HCT116 (cell line): ENCODE data around the gene ADIPOQ. TPM values are rescaled to one million over a fixed set of nuclear protein-coding genes. Genes with fewer than 3 reads are reported as not detected.

Experiments used
- ATAC-seq: fragments of 200-7000 bp; cut with Tn5 transposase; 2 replicates; pipeline ENCODE4 v1.9.1; 2020; ENCODE audit warnings: mild to moderate bottlenecking, moderate library complexity
- BruUV-seq: library from RNA; stranded (reverse); fragments of 400-500 nt; replicated peaks from 2 replicates; lab custom pipeline; 2021; lab: Mats Ljungman, UMichigan
- CTCF ChIA-PET: fragments of 300-600 bp; sonication (Branson Sonifier 250); formaldehyde crosslinking; loops from one replicate; lab custom pipeline; 2021; ENCODE audit warnings: antibody characterized with exemption; lab: Charles Lee
- POLR2A ChIA-PET: fragments of 300-600, 350-600 bp; sonication (Branson Sonifier 250); formaldehyde crosslinking; loops from one replicate; lab custom pipeline; 2021; ENCODE audit warnings: antibody characterized with exemption; lab: Charles Lee
- RAD21 ChIA-PET, 2 experiments: fragments of 300-600 bp; sonication (Branson Sonifier 250); formaldehyde crosslinking; loops; one replicate each; lab custom pipeline; 2023; ENCODE audit warnings: low total read pairs in 2 of 2; ENCODE audit not compliant: uncharacterized antibody in 2 of 2, unreplicated experiment in 2 of 2, low non-redundant PET in 1 of 2; lab: Charles Lee
- DNase-seq: peaks from one replicate; pipeline ENCODE4 v3.0.0-alpha.2; 2010; ENCODE audit warnings: low read depth, low spot score
- H2AFZ ChIP-seq: fragments of 200-600 bp; shearing (Covaris generic), sonication (generic); 2 replicates; pipeline ENCODE4 v1.6.1; 2017; ENCODE audit warnings: low read depth, mixed run types, mixed read lengths, antibody characterized with exemption, low read length; ENCODE audit not compliant: poor library complexity, severe bottlenecking
- H3K27ac ChIP-seq: 2 replicates; pipeline ENCODE4 v1.5.1; 2012; ENCODE audit warnings: low read depth, low read length
- H3K27me3 ChIP-seq: fragments of 200-600 bp; sonication (generic); 2 replicates; pipeline ENCODE4 v1.6.1; 2016; ENCODE audit warnings: mixed run types, low read length, mixed read lengths; ENCODE audit not compliant: insufficient read depth
- H3K36me3 ChIP-seq, 2 experiments: fragments of 200-500 bp in 1 of 2; fragments of 200-600 bp in 1 of 2; sonication (Bioruptor generic) in 1 of 2; sonication (generic) in 1 of 2; 2 replicates each; pipeline versions ENCODE4 v1.5.1 to v1.6.1; 2014 to 2016; ENCODE audit warnings: low read length in 2 of 2, inconsistent platforms in 1 of 2, mixed read lengths in 1 of 2, mixed run types in 1 of 2; ENCODE audit not compliant: insufficient read depth in 2 of 2, control insufficient read depth in 1 of 2
- H3K4me1 ChIP-seq, 2 experiments: fragments of 200-600 bp in 1 of 2; sonication (generic) in 1 of 2; 2 replicates each; pipeline versions ENCODE4 v1.5.1 to v1.6.1; 2012 to 2017; ENCODE audit warnings: low read length in 2 of 2, inconsistent platforms in 1 of 2, mild to moderate bottlenecking in 1 of 2, mixed read lengths in 1 of 2, mixed run types in 1 of 2, moderate library complexity in 1 of 2; ENCODE audit not compliant: insufficient read depth in 2 of 2, control insufficient read depth in 1 of 2
- H3K4me2 ChIP-seq: fragments of 200-600 bp; sonication (generic); 2 replicates; pipeline ENCODE4 v1.6.1; 2017; ENCODE audit warnings: mixed run types, low read length, mixed read lengths
- H3K4me3 ChIP-seq, 2 experiments: fragments of 200-600 bp in 1 of 2; sonication (generic) in 1 of 2; replicated peaks in 1 of 2; 2 replicates each; pipeline ENCODE4 v1.5.1; 2011 to 2016; ENCODE audit warnings: low read length in 2 of 2, control low read depth in 1 of 2, low read depth in 1 of 2, mild to moderate bottlenecking in 1 of 2, mixed read lengths in 1 of 2, mixed run types in 1 of 2
- H3K79me2 ChIP-seq: fragments of 200-600 bp; sonication (generic); 2 replicates; pipeline ENCODE4 v1.6.1; 2017; ENCODE audit warnings: mild to moderate bottlenecking, mixed run types, low read length, moderate library complexity, mixed read lengths; ENCODE audit not compliant: insufficient read depth
- H3K9ac ChIP-seq: fragments of 200-600 bp; sonication (generic); 2 replicates; pipeline ENCODE4 v1.6.1; 2016; ENCODE audit warnings: low read length, mixed read lengths
- H3K9me2 ChIP-seq: fragments of 200-600 bp; sonication (generic), shearing (Covaris generic); 2 replicates; pipeline ENCODE4 v1.6.1; 2017; ENCODE audit warnings: mixed run types, mild to moderate bottlenecking, moderate library complexity; ENCODE audit not compliant: insufficient read depth
- H3K9me3 ChIP-seq, 2 experiments: fragments of 200-500 bp in 1 of 2; fragments of 200-600 bp in 1 of 2; sonication (Bioruptor generic) in 1 of 2; sonication (generic) in 1 of 2; 2 replicates each; pipeline ENCODE4 v1.6.1; 2014 to 2017; ENCODE audit warnings: low read length in 2 of 2, mixed read lengths in 2 of 2, inconsistent platforms in 1 of 2, low read depth in 1 of 2, mild to moderate bottlenecking in 1 of 2, mixed run types in 1 of 2, moderate library complexity in 1 of 2; ENCODE audit not compliant: control insufficient read depth in 1 of 2, insufficient read depth in 1 of 2
- H4K20me1 ChIP-seq: fragments of 200-600 bp; sonication (generic), shearing (Covaris generic); 2 replicates; pipeline ENCODE4 v1.6.1; 2017; ENCODE audit warnings: mixed run types, mild to moderate bottlenecking, moderate library complexity; ENCODE audit not compliant: insufficient read depth
- ATF3 ChIP-seq: IDR thresholded peaks from 2 replicates; pipeline ENCODE4 v1.6.1; 2012
- CBX3 ChIP-seq: IDR thresholded peaks from 2 replicates; pipeline ENCODE4 v1.6.1; 2012; ENCODE audit warnings: low read depth
- CEBPB ChIP-seq: IDR thresholded peaks from 2 replicates; pipeline ENCODE4 v1.6.1; 2012; ENCODE audit warnings: low read depth
- CTCF ChIP-seq, 3 experiments: fragments of 200-600 bp in 1 of 3; sonication (generic) in 1 of 3; IDR thresholded peaks in 2 of 3; conservative IDR thresholded peaks in 1 of 3; 2 replicates each; pipeline ENCODE4 v1.5.1; 2012 to 2017; ENCODE audit warnings: low read depth in 2 of 3, low read length in 2 of 3, antibody characterized with exemption in 1 of 3, borderline replicate concordance in 1 of 3, control low read depth in 1 of 3, mild to moderate bottlenecking in 1 of 3, mixed read lengths in 1 of 3, mixed run types in 1 of 3, moderate library complexity in 1 of 3; ENCODE audit not compliant: insufficient read depth in 1 of 3
- ELF1 ChIP-seq: IDR thresholded peaks from 2 replicates; pipeline ENCODE4 v1.6.1; 2012; ENCODE audit warnings: low read depth, borderline replicate concordance
- JUND ChIP-seq: IDR thresholded peaks from 2 replicates; pipeline ENCODE4 v1.6.1; 2012
- POLR2A ChIP-seq: IDR thresholded peaks from 2 replicates; pipeline ENCODE4 v1.7.0; 2011; ENCODE audit warnings: borderline replicate concordance; ENCODE audit not compliant: insufficient read depth, insufficient read length; ENCODE audit errors: extremely low read depth
- POLR2AphosphoS5 ChIP-seq: IDR thresholded peaks from 2 replicates; pipeline ENCODE4 v1.6.1; 2011; ENCODE audit warnings: mild to moderate bottlenecking, low read depth, low read length, moderate library complexity
- SIN3A ChIP-seq: IDR thresholded peaks from 2 replicates; pipeline ENCODE4 v1.6.1; 2012; ENCODE audit warnings: low read depth
- ZBTB33 ChIP-seq: IDR thresholded peaks from 2 replicates; pipeline ENCODE4 v1.6.1; 2011; ENCODE audit warnings: mild to moderate bottlenecking, low read length, moderate library complexity; ENCODE audit not compliant: insufficient replicate concordance; ENCODE audit errors: extremely low read depth
- intact Hi-C: fragments of 100-400 bp; cut with micrococcal nuclease; formaldehyde crosslinking; loops from 2 replicates; pipeline ENCODE4 v1.10.0; 2022
- total RNA-seq: library from RNA; stranded (reverse); gene quantifications from one replicate; pipeline ENCODE4 v1.2.1, GENCODE V29; 2021; ENCODE audit not compliant: unreplicated experiment

The ADIPOQ gene
- total RNA-seq, 1 experiment from 2014 or later, result not detected

GRCh38 chr3:186843039-186843432 lies 526 bp downstream of the ADIPOQ start:
- H3K4me2 ChIP-seq, result no peak overlapping the region
- peaks cover 20% of the 10 kb centered on the region for H3K27me3 ChIP-seq
- H3K9me3 ChIP-seq, result no peaks in the 10 kb centered on the region
- ChIA-PET POLR2A (no interaction called here), CTCF (no interaction called here), RAD21 (no interaction called here)
- no peak for ATAC-seq
- H4K20me1 ChIP-seq, result no peaks in the 10 kb centered on the region
- BruUV-seq, result no TSS peak
- no peaks in the 10 kb centered on the region for H3K4me1 ChIP-seq
- H3K9ac ChIP-seq, result no peak overlapping the region
- no peaks in the 10 kb centered on the region for H3K79me2 ChIP-seq
- no peak overlapping the region for H2AFZ ChIP-seq
- DNase-seq, result no peak
- H3K36me3 ChIP-seq, result no peaks in the 10 kb centered on the region
- intact Hi-C loops, result loop anchor here (10.0 kb wide), 2 partner anchors 452 to 872 kb away; partner anchors contain the start of gene MASP1
- TF ChIP-seq ELF1 (no peak), ZBTB33 (no peak), POLR2AphosphoS5 (no peak), ATF3 (no peak), CTCF (IDR thresholded peaks at IDR 0.05 in 2 of 3, conservative IDR thresholded peaks at IDR 0.05 in 1 of 3; ENCODE audit: borderline replicate concordance in 1 of 3, insufficient read depth in 1 of 3, low read depth in 2 of 3, low read length in 2 of 3) (no peak), JUND (no peak), SIN3A (no peak), CBX3 (no peak), CEBPB (no peak), POLR2A (no peak)
- no peak overlapping the region for H3K27ac ChIP-seq
- H3K9me2 ChIP-seq, result no peaks in the 10 kb centered on the region
- no peak overlapping the region for H3K4me3 ChIP-seq
